Lower leg skin (tissue), 4 donors: Measurements from ENCODE around the gene GPC6. TPM values are rescaled to one million over a fixed set of nuclear protein-coding genes. Genes with fewer than 3 reads are reported as not detected.

Source experiments
- DNase-seq, 2 donors: peaks; one replicate each; pipeline ENCODE4 v3.0.0-alpha.2; 2019; ENCODE audit warnings: low spot score in 2 of 2
- H3K4me3 ChIP-seq: fragments of 200-600 bp; sonication (generic); 2 replicates; pipeline ENCODE4 v1.5.1; 2017; ENCODE audit warnings: mild to moderate bottlenecking, low read depth; ENCODE audit not compliant: poor library complexity, severe bottlenecking
- CTCF ChIP-seq, 3 donors: fragments of 450-650 bp; IDR thresholded peaks; one replicate each; pipeline ENCODE4 v1.5.1; 2016; ENCODE audit warnings: antibody characterized with exemption in 3 of 3, mild to moderate bottlenecking in 3 of 3, moderate library complexity in 2 of 3
- POLR2A ChIP-seq, 2 donors: fragments of 450-650 bp; IDR thresholded peaks; one replicate each; pipeline ENCODE4 v1.6.1; 2016 to 2017; ENCODE audit warnings: antibody characterized with exemption in 2 of 2, mild to moderate bottlenecking in 1 of 2, moderate library complexity in 1 of 2
- WGBS, 2 donors: methylation state at CpG; one replicate each; pipeline ENCODE4 v1.1.5; 2018; 5-methylcytosine and 5-hydroxymethylcytosine counted together
- intact Hi-C: fragments of 100-400 bp; cut with DNase I; formaldehyde crosslinking; loops from one replicate; pipeline ENCODE4 v1.15.0; 2023; ENCODE audit warnings: low total_unique reads
- total RNA-seq, 4 donors: library from RNA; depleted of rRNA; stranded (reverse); fragments of >200 nt; gene quantifications; one replicate each; pipeline ENCODE4 v1.1.0, GENCODE V29; 2016

The GPC6 gene
- total RNA-seq, 4 donors from 2014 or later, result 1.4 to 5.2 (median 2.5) TPM

- intact Hi-C loops, result no loop called here
- TF ChIP-seq POLR2A (IDR thresholded peaks at IDR 0.05) (no peak), CTCF (IDR thresholded peaks at IDR 0.05) (no peak)
- H3K4me3 ChIP-seq, result no peak overlapping the region
- WGBS, 2 donors, result 59 to 62% methylated on average over 9 of the region's 9 CpGs
- no peak for DNase-seq
Observed at GRCh38 chr13:94251831-94252608, 1025.4 kb downstream of the GPC6 start.

GRCh38 chr13:94254737-94255136, 1028.1 kb downstream of the GPC6 start:
- DNase-seq, result no peak
- intact Hi-C loops, result no loop called here
- TF ChIP-seq CTCF (IDR thresholded peaks at IDR 0.05) (no peak), POLR2A (IDR thresholded peaks at IDR 0.05) (no peak)
- H3K4me3 ChIP-seq, result no peak overlapping the region

- 79 to 88% methylated on average over 1 of the region's 1 CpG for WGBS, 2 donors
- TF ChIP-seq CTCF (IDR thresholded peaks at IDR 0.05) (no peak), POLR2A (IDR thresholded peaks at IDR 0.05) (no peak)
- no peak for DNase-seq
- intact Hi-C loops, result no loop called here
- no peak overlapping the region for H3K4me3 ChIP-seq
Observed at GRCh38 chr13:94256721-94257120, 1030.1 kb downstream of the GPC6 start.

- WGBS, 2 donors, result 89 to 90% methylated on average over 1 of the region's 1 CpG
- intact Hi-C loops, result no loop called here
- TF ChIP-seq POLR2A (IDR thresholded peaks at IDR 0.05) (no peak), CTCF (IDR thresholded peaks at IDR 0.05) (no peak)
- no peak for DNase-seq
- H3K4me3 ChIP-seq, result no peak overlapping the region
Observed at GRCh38 chr13:94259984-94260383, 1033.4 kb downstream of the GPC6 start.

GRCh38 chr13:94261163-94261562, 1034.6 kb downstream of the GPC6 start:
- H3K4me3 ChIP-seq, result no peak overlapping the region
- intact Hi-C loops, result no loop called here
- TF ChIP-seq CTCF (IDR thresholded peaks at IDR 0.05), result no peak
- no peak for TF ChIP-seq POLR2A (IDR thresholded peaks at IDR 0.05)
- no peak for DNase-seq
- 94 to 96% methylated on average over 3 of the region's 3 CpGs for WGBS, 2 donors

- no peak overlapping the region for H3K4me3 ChIP-seq
- TF ChIP-seq POLR2A (IDR thresholded peaks at IDR 0.05), result no peak
- no peak for TF ChIP-seq CTCF (IDR thresholded peaks at IDR 0.05)
- WGBS, 2 donors, result 87 to 93% methylated on average over 3 of the region's 3 CpGs
- intact Hi-C loops, result no loop called here
- no peak for DNase-seq
Observed at GRCh38 chr13:94263038-94263437, 1036.4 kb downstream of the GPC6 start.
